Measurements from ENCODE around the gene DMD. TPM values are rescaled to one million over a fixed set of nuclear protein-coding genes. Genes with fewer than 3 reads are reported as not detected.

The DMD gene
- total and polyA plus RNA-seq, 4 experiments from 2014 or later, result 0.18 to 0.55 (median 0.19) TPM; not detected in 1

GRCh38 chrX:32867781-32868523 is 343.4 kb downstream of the DMD start:
- ChIA-PET CTCF (ENCODE audit: partially characterized antibody) (no interaction called here), POLR2A (ENCODE audit: partially characterized antibody) (no interaction called here)
- DNase-seq, result no peak
- no peaks in the 10 kb centered on the region for H3K27me3 ChIP-seq (ENCODE audit: insufficient read depth, low read length)
- Mint-ChIP-seq H3K4me3 (no peak overlapping the region), H3K4me1 (no peaks in the 10 kb centered on the region), H3K27me3 (no peaks in the 10 kb centered on the region), H3K9me3 (peaks cover 0 to 13% (median 2%) of the 10 kb centered on the region in 8 donors), H3K36me3 (no peaks in the 10 kb centered on the region), H3K27ac (no peak overlapping the region)
- no peak overlapping the region for H3K27ac ChIP-seq (ENCODE audit: low read depth, low read length)
- H3K9me3 ChIP-seq (ENCODE audit: control insufficient read depth in 1 of 2, low read length in 2 of 2), result no peaks in the 10 kb centered on the region
- intact Hi-C loops (cut with micrococcal nuclease), result no loop called here
- H3K36me3 ChIP-seq (ENCODE audit: insufficient read depth, low read length), result no peaks in the 10 kb centered on the region
- no peaks in the 10 kb centered on the region for H3K4me1 ChIP-seq (ENCODE audit: insufficient read depth, low read length)
- no peak overlapping the region for H3K4me3 ChIP-seq (ENCODE audit: low read length in 2 of 2)

GRCh38 chrX:32852203-32852602 is 359.1 kb downstream of the DMD start:
- H3K4me1 Mint-ChIP-seq, result no peaks in the 10 kb centered on the region
- no peak for DNase-seq

GRCh38 chrX:32851556-32851955 is 359.8 kb downstream of the DMD start:
- DNase-seq, result no peak
- Mint-ChIP-seq H3K27me3 (no peaks in the 10 kb centered on the region), H3K4me1 (no peaks in the 10 kb centered on the region), H3K36me3 (no peaks in the 10 kb centered on the region), H3K9me3 (peaks cover 0 to 6% (median 3%) of the 10 kb centered on the region in 8 donors), H3K27ac (no peak overlapping the region), H3K4me3 (no peak overlapping the region)
- no peaks in the 10 kb centered on the region for H3K9me3 ChIP-seq (ENCODE audit: control insufficient read depth in 1 of 2, low read length in 2 of 2)
- intact Hi-C loops (cut with micrococcal nuclease), result no loop called here
- CTCF ChIA-PET (ENCODE audit: partially characterized antibody), result no interaction called here
- no peak overlapping the region for H3K27ac ChIP-seq (ENCODE audit: low read depth, low read length)
- no peaks in the 10 kb centered on the region for H3K4me1 ChIP-seq (ENCODE audit: insufficient read depth, low read length)
- H3K36me3 ChIP-seq (ENCODE audit: insufficient read depth, low read length), result no peaks in the 10 kb centered on the region
- no peaks in the 10 kb centered on the region for H3K27me3 ChIP-seq (ENCODE audit: insufficient read depth, low read length)
- no peak overlapping the region for H3K4me3 ChIP-seq (ENCODE audit: low read length in 2 of 2)
- POLR2A ChIA-PET (ENCODE audit: partially characterized antibody), result no interaction called here

More at GRCh38 chrX:32852203-32852602, 359.1 kb downstream of the DMD start:
- H3K4me3 Mint-ChIP-seq, result no peak overlapping the region
- Histone ChIP-seq H3K9me3 (ENCODE audit: control insufficient read depth in 1 of 2, low read length in 2 of 2) (no peaks in the 10 kb centered on the region), H3K27ac (ENCODE audit: low read depth, low read length) (no peak overlapping the region), H3K36me3 (ENCODE audit: insufficient read depth, low read length) (no peaks in the 10 kb centered on the region), H3K4me1 (ENCODE audit: insufficient read depth, low read length) (no peaks in the 10 kb centered on the region), H3K4me3 (ENCODE audit: low read length in 2 of 2) (no peak overlapping the region), H3K27me3 (ENCODE audit: insufficient read depth, low read length) (no peaks in the 10 kb centered on the region)
- ChIA-PET CTCF (ENCODE audit: partially characterized antibody) (no interaction called here), POLR2A (ENCODE audit: partially characterized antibody) (no interaction called here)
- no peak overlapping the region for H3K27ac Mint-ChIP-seq
- H3K27me3 Mint-ChIP-seq, result no peaks in the 10 kb centered on the region
- peaks cover 0 to 8% (median 3%) of the 10 kb centered on the region in 8 donors for H3K9me3 Mint-ChIP-seq
- intact Hi-C loops (cut with micrococcal nuclease), result no loop called here
- H3K36me3 Mint-ChIP-seq, result no peaks in the 10 kb centered on the region

GRCh38 chrX:32847921-32848320 is 363.4 kb downstream of the DMD start:
- H3K9me3 Mint-ChIP-seq, result peaks cover 0 to 4% (median 0%) of the 10 kb centered on the region in 8 donors
- no peak overlapping the region for H3K4me3 Mint-ChIP-seq
- no peaks in the 10 kb centered on the region for H3K9me3 ChIP-seq (ENCODE audit: control insufficient read depth in 1 of 2, low read length in 2 of 2)
- POLR2A ChIA-PET (ENCODE audit: partially characterized antibody), result no interaction called here
- H3K27ac ChIP-seq (ENCODE audit: low read depth, low read length), result no peak overlapping the region
- no peaks in the 10 kb centered on the region for H3K27me3 ChIP-seq (ENCODE audit: insufficient read depth, low read length)
- H3K36me3 Mint-ChIP-seq, result no peaks in the 10 kb centered on the region
- H3K4me1 Mint-ChIP-seq, result no peaks in the 10 kb centered on the region
- H3K27ac Mint-ChIP-seq, result no peak overlapping the region
- no peaks in the 10 kb centered on the region for H3K36me3 ChIP-seq (ENCODE audit: insufficient read depth, low read length)
- DNase-seq, result no peak
- CTCF ChIA-PET (ENCODE audit: partially characterized antibody), result no interaction called here
- H3K4me1 ChIP-seq (ENCODE audit: insufficient read depth, low read length), result no peaks in the 10 kb centered on the region
- no peaks in the 10 kb centered on the region for H3K27me3 Mint-ChIP-seq
- intact Hi-C loops (cut with micrococcal nuclease), result no loop called here
- no peak overlapping the region for H3K4me3 ChIP-seq (ENCODE audit: low read length in 2 of 2)

GRCh38 chrX:32842053-32842452 is 369.3 kb downstream of the DMD start:
- peaks cover 0 to 6% (median 0%) of the 10 kb centered on the region in 8 donors for H3K9me3 Mint-ChIP-seq
- ChIA-PET CTCF (ENCODE audit: partially characterized antibody) (no interaction called here), POLR2A (ENCODE audit: partially characterized antibody) (no interaction called here)
- H3K27ac ChIP-seq (ENCODE audit: low read depth, low read length), result no peak overlapping the region
- no peaks in the 10 kb centered on the region for H3K27me3 ChIP-seq (ENCODE audit: insufficient read depth, low read length)
- H3K4me3 Mint-ChIP-seq, result no peak overlapping the region
- H3K27ac Mint-ChIP-seq, result no peak overlapping the region
- H3K9me3 ChIP-seq (ENCODE audit: control insufficient read depth in 1 of 2, low read length in 2 of 2), result no peaks in the 10 kb centered on the region
- no peaks in the 10 kb centered on the region for H3K4me1 ChIP-seq (ENCODE audit: insufficient read depth, low read length)
- H3K36me3 Mint-ChIP-seq, result no peaks in the 10 kb centered on the region
- H3K4me1 Mint-ChIP-seq, result no peaks in the 10 kb centered on the region
- intact Hi-C loops (cut with micrococcal nuclease), result no loop called here
- no peaks in the 10 kb centered on the region for H3K27me3 Mint-ChIP-seq
- DNase-seq, result no peak
- no peak overlapping the region for H3K4me3 ChIP-seq (ENCODE audit: low read length in 2 of 2)
- no peaks in the 10 kb centered on the region for H3K36me3 ChIP-seq (ENCODE audit: insufficient read depth, low read length)

- POLR2A ChIA-PET (ENCODE audit: partially characterized antibody), result no interaction called here
- DNase-seq, result no peak
- Histone ChIP-seq H3K27ac (ENCODE audit: low read depth, low read length) (no peak overlapping the region), H3K4me3 (ENCODE audit: low read length in 2 of 2) (no peak overlapping the region), H3K9me3 (ENCODE audit: control insufficient read depth in 1 of 2, low read length in 2 of 2) (no peaks in the 10 kb centered on the region), H3K27me3 (ENCODE audit: insufficient read depth, low read length) (no peaks in the 10 kb centered on the region), H3K36me3 (ENCODE audit: insufficient read depth, low read length) (no peaks in the 10 kb centered on the region), H3K4me1 (ENCODE audit: insufficient read depth, low read length) (no peaks in the 10 kb centered on the region)
- Mint-ChIP-seq H3K9me3 (peaks cover 0 to 6% (median under 1%) of the 10 kb centered on the region in 8 donors), H3K4me1 (no peaks in the 10 kb centered on the region), H3K27ac (no peak overlapping the region), H3K36me3 (no peaks in the 10 kb centered on the region), H3K27me3 (no peaks in the 10 kb centered on the region), H3K4me3 (no peak overlapping the region)
- intact Hi-C loops (cut with micrococcal nuclease), result no loop called here
- CTCF ChIA-PET (ENCODE audit: partially characterized antibody), result no interaction called here
Measured at GRCh38 chrX:32839781-32840180, 371.6 kb downstream of the DMD start.

GRCh38 chrX:32825009-32825408 is 386.3 kb downstream of the DMD start:
- H3K27me3 ChIP-seq (ENCODE audit: insufficient read depth, low read length), result no peaks in the 10 kb centered on the region
- no peaks in the 10 kb centered on the region for H3K9me3 ChIP-seq (ENCODE audit: control insufficient read depth in 1 of 2, low read length in 2 of 2)
- peaks cover 0 to 2% (median 0%) of the 10 kb centered on the region in 8 donors for H3K9me3 Mint-ChIP-seq
- no peaks in the 10 kb centered on the region for H3K4me1 Mint-ChIP-seq
- H3K27ac Mint-ChIP-seq, result no peak overlapping the region
- no peak overlapping the region for H3K4me3 Mint-ChIP-seq
- no peak overlapping the region for H3K27ac ChIP-seq (ENCODE audit: low read depth, low read length)
- ChIA-PET POLR2A (ENCODE audit: partially characterized antibody) (no interaction called here), CTCF (ENCODE audit: partially characterized antibody) (no interaction called here)
- no peaks in the 10 kb centered on the region for H3K36me3 ChIP-seq (ENCODE audit: insufficient read depth, low read length)
- no peaks in the 10 kb centered on the region for H3K27me3 Mint-ChIP-seq
- H3K4me1 ChIP-seq (ENCODE audit: insufficient read depth, low read length), result no peaks in the 10 kb centered on the region
- DNase-seq, result no peak
- H3K4me3 ChIP-seq (ENCODE audit: low read length in 2 of 2), result no peak overlapping the region
- no peaks in the 10 kb centered on the region for H3K36me3 Mint-ChIP-seq
- intact Hi-C loops (cut with micrococcal nuclease), result no loop called here
